NB4 (cell line): ENCODE results near the gene DENND11.

Experiments
- DNase-seq: peaks from one replicate; pipeline ENCODE4 v3.0.0; 2010; ENCODE audit warnings: low read depth
- H3K4me3 ChIP-seq: one replicate; pipeline ENCODE4 v1.5.1; 2011; ENCODE audit warnings: mild to moderate bottlenecking, low read depth, low read length, moderate library complexity
- MYC ChIP-seq: IDR thresholded peaks from 2 replicates; pipeline ENCODE4 v1.6.1; 2011; ENCODE audit warnings: low read depth, low read length
- POLR2A ChIP-seq: IDR thresholded peaks from 2 replicates; pipeline ENCODE4 v1.6.1; 2011; ENCODE audit warnings: mild to moderate bottlenecking; ENCODE audit not compliant: insufficient read length; ENCODE audit errors: extremely low read depth
- TF ChIP-seq, protein P1 (sequence below): IDR thresholded peaks from 2 replicates; pipeline ENCODE4 v1.6.1; 2011; ENCODE audit warnings: low read depth, low read length
- TF ChIP-seq, protein P2 (sequence below): IDR thresholded peaks from one replicate; pipeline ENCODE4 v1.5.1; 2012; ENCODE audit warnings: low read depth, low read length

Gene DENND11

DNA sequence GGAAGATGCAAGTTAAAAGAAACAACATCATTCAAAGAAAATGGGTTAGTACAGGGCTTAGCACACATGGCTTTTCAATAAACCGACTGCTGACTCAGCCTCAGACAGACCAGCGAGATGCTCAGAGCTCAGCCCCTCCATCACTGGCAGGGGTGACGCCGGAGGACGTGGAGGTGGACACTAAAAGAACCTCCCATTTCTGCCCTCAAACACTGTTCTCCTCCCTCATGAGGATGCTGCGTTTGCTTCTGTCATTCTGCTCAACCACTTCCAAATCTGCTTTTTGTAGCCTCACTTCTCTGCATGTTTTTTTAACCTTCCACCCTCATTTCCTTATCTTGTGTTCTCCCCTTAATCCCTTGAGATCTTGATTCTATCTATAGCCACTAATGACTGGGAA, 15.3 kb downstream of the DENND11 start:
- H3K4me3 ChIP-seq = no peak overlapping the region
- no peak for TF ChIP-seq MYC
- TF ChIP-seq, protein P1, sequence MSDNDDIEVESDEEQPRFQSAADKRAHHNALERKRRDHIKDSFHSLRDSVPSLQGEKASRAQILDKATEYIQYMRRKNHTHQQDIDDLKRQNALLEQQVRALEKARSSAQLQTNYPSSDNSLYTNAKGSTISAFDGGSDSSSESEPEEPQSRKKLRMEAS = no peak
- TF ChIP-seq POLR2A = no peak
- TF ChIP-seq, protein P2, sequence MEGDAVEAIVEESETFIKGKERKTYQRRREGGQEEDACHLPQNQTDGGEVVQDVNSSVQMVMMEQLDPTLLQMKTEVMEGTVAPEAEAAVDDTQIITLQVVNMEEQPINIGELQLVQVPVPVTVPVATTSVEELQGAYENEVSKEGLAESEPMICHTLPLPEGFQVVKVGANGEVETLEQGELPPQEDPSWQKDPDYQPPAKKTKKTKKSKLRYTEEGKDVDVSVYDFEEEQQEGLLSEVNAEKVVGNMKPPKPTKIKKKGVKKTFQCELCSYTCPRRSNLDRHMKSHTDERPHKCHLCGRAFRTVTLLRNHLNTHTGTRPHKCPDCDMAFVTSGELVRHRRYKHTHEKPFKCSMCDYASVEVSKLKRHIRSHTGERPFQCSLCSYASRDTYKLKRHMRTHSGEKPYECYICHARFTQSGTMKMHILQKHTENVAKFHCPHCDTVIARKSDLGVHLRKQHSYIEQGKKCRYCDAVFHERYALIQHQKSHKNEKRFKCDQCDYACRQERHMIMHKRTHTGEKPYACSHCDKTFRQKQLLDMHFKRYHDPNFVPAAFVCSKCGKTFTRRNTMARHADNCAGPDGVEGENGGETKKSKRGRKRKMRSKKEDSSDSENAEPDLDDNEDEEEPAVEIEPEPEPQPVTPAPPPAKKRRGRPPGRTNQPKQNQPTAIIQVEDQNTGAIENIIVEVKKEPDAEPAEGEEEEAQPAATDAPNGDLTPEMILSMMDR = no peak
- DNase-seq = no peak

DNA sequence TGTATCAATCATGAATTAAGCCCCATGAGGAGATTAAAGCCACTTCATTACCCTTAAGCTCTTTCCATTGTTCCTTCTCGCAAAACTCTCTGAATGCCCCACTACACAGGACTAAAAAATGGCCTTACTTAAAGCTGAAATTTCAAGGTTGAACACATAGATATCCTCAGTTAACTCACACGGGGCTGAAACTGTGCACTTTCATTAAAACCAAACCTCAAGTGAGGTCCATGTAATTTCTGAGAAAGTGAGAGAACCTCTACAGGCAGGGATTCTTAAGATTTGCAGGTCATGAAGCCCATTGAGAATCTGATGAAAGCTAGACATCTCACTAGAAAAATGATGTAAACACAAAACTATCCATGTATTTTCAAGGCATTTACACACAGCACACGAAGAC, 15.9 kb downstream of the DENND11 start:
- DNase-seq = no peak
- H3K4me3 ChIP-seq = no peak overlapping the region
- TF ChIP-seq MYC (no peak), POLR2A (no peak)
- TF ChIP-seq, protein P1 = no peak
- TF ChIP-seq, protein P2 = no peak

DNA sequence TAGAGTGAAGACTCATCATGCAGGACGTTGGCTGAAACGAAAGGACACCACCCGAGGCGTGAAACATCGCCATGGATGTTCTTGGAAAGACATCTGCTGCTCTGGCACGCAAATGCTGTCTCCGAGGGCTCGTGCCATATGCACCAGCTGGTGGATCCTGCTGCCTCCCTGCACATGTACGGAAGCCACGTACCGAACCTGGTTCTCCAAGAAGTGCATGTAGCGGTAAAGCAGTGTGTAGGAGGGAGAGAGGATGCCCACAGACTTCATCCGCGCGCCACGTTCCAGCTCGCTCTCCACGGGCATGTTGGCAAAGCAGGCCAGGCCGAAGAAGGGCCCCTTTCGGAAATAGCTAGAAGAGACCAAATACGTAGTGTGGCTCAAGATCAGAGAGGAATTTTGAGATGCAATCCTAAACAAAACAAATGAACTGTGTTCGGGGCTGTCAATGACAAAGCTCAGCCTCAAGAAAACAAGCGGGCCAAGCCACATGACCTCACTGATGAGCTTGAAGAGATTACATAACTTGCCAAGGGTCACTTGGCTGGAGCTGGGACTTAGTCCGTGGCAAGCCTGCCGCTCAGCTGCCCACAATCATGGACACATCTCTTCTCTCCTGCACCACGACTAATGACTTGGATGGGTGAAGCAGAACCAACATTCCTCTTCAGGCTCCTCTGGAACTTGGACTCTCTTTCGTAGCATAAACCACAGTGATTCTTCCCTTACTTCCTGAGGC, 16.5 kb downstream of the DENND11 start:
- no peak overlapping the region for H3K4me3 ChIP-seq
- TF ChIP-seq, protein P1 = no peak
- TF ChIP-seq MYC = no peak
- TF ChIP-seq, protein P2 = no peak
- TF ChIP-seq POLR2A = no peak
- no peak for DNase-seq

DNA sequence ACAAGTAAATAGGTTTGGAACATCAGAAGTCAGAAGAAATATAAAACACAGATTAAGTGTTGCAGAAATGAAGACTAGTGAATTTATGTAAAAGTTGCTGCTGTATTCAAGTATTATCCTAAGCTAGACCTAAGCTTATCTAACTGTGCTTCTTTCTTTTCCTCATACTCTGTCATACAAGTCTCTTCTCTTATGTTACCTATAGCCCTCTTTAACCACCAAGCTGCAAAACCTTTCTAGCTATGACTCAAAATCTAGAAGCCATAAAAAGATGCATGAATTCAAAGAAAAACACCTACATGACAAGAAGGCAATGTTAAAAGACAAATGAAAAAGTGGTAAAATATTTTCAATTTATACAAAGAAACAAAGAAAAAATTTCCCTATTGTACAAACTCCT, 23.0 kb downstream of the DENND11 start:
- TF ChIP-seq, protein P2 = no peak
- no peak for TF ChIP-seq MYC
- TF ChIP-seq POLR2A = no peak
- DNase-seq = no peak
- H3K4me3 ChIP-seq = no peak overlapping the region

DNA sequence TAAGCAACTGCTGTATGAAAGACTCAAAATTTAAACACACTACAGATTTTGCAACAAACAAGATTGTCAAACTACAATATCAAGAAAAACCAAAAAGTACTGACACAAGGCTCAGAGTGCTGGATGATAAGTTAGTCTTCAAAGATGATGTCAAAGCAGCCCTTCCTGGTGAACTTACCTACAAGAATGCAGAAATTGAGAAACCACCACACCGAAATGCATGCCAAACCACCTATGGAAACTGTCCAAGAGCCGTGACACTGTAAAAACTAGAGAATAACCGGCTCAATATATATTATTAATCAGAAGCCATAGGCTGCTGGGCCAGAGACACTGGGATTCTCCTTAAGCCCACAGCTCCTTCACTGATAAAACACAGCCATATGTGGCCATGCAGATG, 25.3 kb downstream of the DENND11 start:
- DNase-seq = no peak
- TF ChIP-seq MYC (no peak), POLR2A (no peak)
- TF ChIP-seq, protein P1 = no peak
- TF ChIP-seq, protein P2 = no peak
- no peak overlapping the region for H3K4me3 ChIP-seq
